Peyer's patch (tissue), 4 donors: ENCODE measurements around the gene EML4. TPM values are rescaled to one million over a fixed set of nuclear protein-coding genes. Genes with fewer than 3 reads are reported as not detected.

ENCODE experiments used
- DNase-seq, 3 donors: peaks; one replicate each; pipeline ENCODE4 v3.0.0-alpha.2; 2017 to 2019
- H3K27ac ChIP-seq, 4 donors: fragments of 200-600 bp; sonication (generic); one replicate each; pipeline ENCODE4 v1.5.1; 2016 to 2019
- H3K27me3 ChIP-seq, 2 donors: fragments of 200-600 bp; sonication (generic); one replicate each; pipeline ENCODE4 v1.5.1; 2019
- H3K36me3 ChIP-seq, 3 donors: fragments of 200-600 bp; sonication (generic); one replicate each; pipeline ENCODE4 v1.5.1; 2016 to 2019
- H3K4me1 ChIP-seq, 4 donors: fragments of 200-600 bp; sonication (generic); one replicate each; pipeline ENCODE4 v1.5.1; 2016 to 2019
- H3K4me3 ChIP-seq, 4 donors: fragments of 200-600 bp; sonication (generic); 1 replicate in 3 of 4; 2 replicates in 1 of 4; pipeline ENCODE4 v1.5.1; 2016 to 2019; ENCODE audit warnings: mild to moderate bottlenecking in 1 of 4
- H3K9me3 ChIP-seq, 4 donors: fragments of 200-600 bp; sonication (generic); one replicate each; pipeline ENCODE4 v1.5.1; 2016 to 2019; ENCODE audit warnings: mild to moderate bottlenecking in 1 of 4
- CTCF ChIP-seq, 6 experiments: fragments of 450-650 bp in 4 of 6; fragments of 200-600 bp in 2 of 6; sonication (generic) in 1 of 6; IDR thresholded peaks; one replicate each; pipeline ENCODE4 v1.5.1; 2017 to 2019; ENCODE audit warnings: antibody characterized with exemption in 6 of 6, mild to moderate bottlenecking in 3 of 6, moderate library complexity in 1 of 6
- POLR2A ChIP-seq, 2 donors: fragments of 450-650 bp; IDR thresholded peaks; one replicate each; pipeline ENCODE4 v1.5.1; 2017; ENCODE audit warnings: antibody characterized with exemption in 2 of 2, mild to moderate bottlenecking in 2 of 2, moderate library complexity in 2 of 2
- total RNA-seq, 4 donors: library from RNA; depleted of rRNA; stranded (reverse); fragments of >200 nt; gene quantifications; one replicate each; pipeline ENCODE4 v1.1.0, GENCODE V29; 2016

The EML4 gene
- total RNA-seq, 4 donors from 2014 or later, result 73.7 to 115 (median 84.4) TPM

GRCh38 chr2:42192652-42193566 lies 23.8 kb downstream of the EML4 start:
- Histone ChIP-seq H3K4me3 (no peak overlapping the region), H3K27ac (peak overlapping the region in 2 of 4 donors; percentile 4 to 36), H3K9me3 (no peaks in the 10 kb centered on the region), H3K36me3 (no peaks in the 10 kb centered on the region), H3K4me1 (peaks cover 0 to 55% (median 10%) of the 10 kb centered on the region in 4 donors), H3K27me3 (no peaks in the 10 kb centered on the region)
- DNase-seq, result no peak
- TF ChIP-seq CTCF (IDR thresholded peaks at IDR 0.05) (no peak), POLR2A (IDR thresholded peaks at IDR 0.05) (no peak)

GRCh38 chr2:42193722-42194187 lies 24.6 kb downstream of the EML4 start:
- no peak overlapping the region for H3K4me3 ChIP-seq
- no peaks in the 10 kb centered on the region for H3K9me3 ChIP-seq
- no peaks in the 10 kb centered on the region for H3K36me3 ChIP-seq
- peaks cover 0 to 60% (median 11%) of the 10 kb centered on the region in 4 donors for H3K4me1 ChIP-seq
- no peak for DNase-seq
- TF ChIP-seq CTCF (IDR thresholded peaks at IDR 0.05) (no peak), POLR2A (IDR thresholded peaks at IDR 0.05) (no peak)
- H3K27ac ChIP-seq, result peak overlapping the region in 2 of 4 donors; percentile 13 to 34
- no peaks in the 10 kb centered on the region for H3K27me3 ChIP-seq

- TF ChIP-seq CTCF (IDR thresholded peaks at IDR 0.05) (no peak), POLR2A (IDR thresholded peaks at IDR 0.05) (no peak)
- Histone ChIP-seq H3K4me1 (peaks cover 0 to 60% (median 11%) of the 10 kb centered on the region in 4 donors), H3K27ac (no peak overlapping the region), H3K36me3 (no peaks in the 10 kb centered on the region), H3K4me3 (no peak overlapping the region), H3K27me3 (no peaks in the 10 kb centered on the region), H3K9me3 (no peaks in the 10 kb centered on the region)
- no peak for DNase-seq
Measured at GRCh38 chr2:42194428-42194827, 25.3 kb downstream of the EML4 start.

GRCh38 chr2:42195559-42195958 lies 26.4 kb downstream of the EML4 start:
- TF ChIP-seq POLR2A (IDR thresholded peaks at IDR 0.05), result no peak
- no peak for TF ChIP-seq CTCF (IDR thresholded peaks at IDR 0.05)
- Histone ChIP-seq H3K9me3 (no peaks in the 10 kb centered on the region), H3K36me3 (no peaks in the 10 kb centered on the region), H3K4me3 (no peak overlapping the region), H3K4me1 (peaks cover 0 to 59% (median 11%) of the 10 kb centered on the region in 4 donors), H3K27me3 (no peaks in the 10 kb centered on the region), H3K27ac (peak overlapping the region in 1 of 4 donors; percentile 53)
- DNase-seq, result no peak

- no peak for TF ChIP-seq CTCF (IDR thresholded peaks at IDR 0.05)
- TF ChIP-seq POLR2A (IDR thresholded peaks at IDR 0.05), result no peak
- H3K27ac ChIP-seq, result peak overlapping the region in 3 of 4 donors; percentile 13 to 53 (median 35)
- H3K27me3 ChIP-seq, result no peaks in the 10 kb centered on the region
- peaks cover 0 to 59% (median 11%) of the 10 kb centered on the region in 4 donors for H3K4me1 ChIP-seq
- no peaks in the 10 kb centered on the region for H3K36me3 ChIP-seq
- no peaks in the 10 kb centered on the region for H3K9me3 ChIP-seq
- DNase-seq, result no peak
- no peak overlapping the region for H3K4me3 ChIP-seq
Measured at GRCh38 chr2:42196070-42196402, 26.9 kb downstream of the EML4 start.
